ENCODE measurements around the gene DOCK3. TPM values are rescaled to one million over a fixed set of nuclear protein-coding genes. Genes with fewer than 3 reads are reported as not detected.

DOCK3 gene
- total and polyA plus RNA-seq, 10 of the 15 experiments (the other 5 are each of a cell fraction or from before 2014, with no cell fraction given), result 0.02 to 0.52 (median 0.04) TPM; not detected in 5

DNA sequence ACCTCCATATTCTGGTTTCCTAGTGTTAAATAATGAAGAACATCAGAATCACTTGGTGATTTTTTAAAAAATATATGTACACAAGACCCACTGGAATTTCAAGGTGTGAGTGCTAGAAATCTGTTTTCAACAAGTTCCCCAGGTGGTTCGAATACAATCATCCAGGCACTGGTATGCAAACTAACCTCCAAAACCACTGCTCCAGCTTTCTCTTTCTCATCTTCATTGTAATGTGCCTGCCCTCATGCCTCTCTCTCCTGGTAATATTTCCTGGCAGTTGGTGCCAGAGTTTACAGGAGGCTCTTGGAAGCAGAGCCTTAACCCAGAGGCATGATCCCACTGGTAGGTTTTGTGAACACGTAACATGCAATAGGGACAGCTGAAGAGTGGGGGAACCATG lies 547.2 kb downstream of the DOCK3 start:
- H3K4me2 ChIP-seq (ENCODE audit: control insufficient read depth, insufficient read depth), result no peak overlapping the region
- intact Hi-C loops (cut with micrococcal nuclease; ENCODE audit: unreplicated experiment) (no loop called here), in situ Hi-C loops (cut with MboI) (no loop called here)
- H4K20me1 ChIP-seq (ENCODE audit: control insufficient read depth, insufficient read depth), result no peaks in the 10 kb centered on the region
- no peaks in the 10 kb centered on the region for H3K79me2 ChIP-seq (ENCODE audit: control insufficient read depth, insufficient read depth, low read length)
- no TSS peak for BruUV-seq (replicated peaks)
- no peak overlapping the region for H3K27ac ChIP-seq (ENCODE audit: control insufficient read depth, insufficient read depth)
- peaks cover 0 to 2% of the 10 kb centered on the region in 2 experiments; a peak in 1 of 4 replicates for H3K27me3 ChIP-seq (replicated peaks in 1 of 2; ENCODE audit: control insufficient read depth in 2 of 2, insufficient read depth in 2 of 2, low read length in 1 of 2)
- no peaks in the 10 kb centered on the region for H3K9me3 ChIP-seq (replicated peaks; ENCODE audit: control insufficient read depth, insufficient read depth, low read length)
- ChIA-PET RAD21 (ENCODE audit: unreplicated experiment) (no interaction called here), SMC1A (ENCODE audit: uncharacterized antibody, unreplicated experiment) (no interaction called here), CTCF (no interaction called here), POLR2A (interaction anchor here (0.5 kb wide), 1 partner anchor 273 kb away, joined by 3 read pairs; no protein-coding TSS in a partner anchor)
- H2AFZ ChIP-seq (ENCODE audit: control insufficient read depth, low read depth, low read length), result no peak overlapping the region
- H3K9ac ChIP-seq (ENCODE audit: control insufficient read depth, insufficient read depth, low read length), result no peak overlapping the region
- TF ChIP-seq NR2F1 (conservative IDR thresholded peaks at IDR 0.05), result no peak
- no peak for TF ChIP-seq RUNX3 (IDR thresholded peaks at IDR 0.05; ENCODE audit: low read length)
- no peak for TF ChIP-seq SREBF2 (IDR thresholded peaks at IDR 0.05; ENCODE audit: low read length)
- no peak for TF ChIP-seq JUND (IDR thresholded peaks at IDR 0.05; ENCODE audit: low read depth, low read length)
- TF ChIP-seq IRF3 (IDR thresholded peaks at IDR 0.05), result no peak
- TF ChIP-seq CHD1 (IDR thresholded peaks at IDR 0.05; ENCODE audit: low read depth, low read length), result no peak
- TF ChIP-seq E2F8 (IDR thresholded peaks at IDR 0.05; ENCODE audit: low read depth, partially characterized antibody), result no peak
- H3K4me3 ChIP-seq, result no peak overlapping the region
- ATAC-seq (no peak), DNase-seq (ENCODE audit: low read depth, low spot score) (no peak), FAIRE-seq (no peak)
- H3K4me1 ChIP-seq (ENCODE audit: control insufficient read depth, insufficient read depth, low read length), result no peaks in the 10 kb centered on the region
- no peaks in the 10 kb centered on the region for H3K36me3 ChIP-seq (ENCODE audit: control insufficient read depth in 2 of 2, insufficient read depth in 2 of 2, low read length in 1 of 2)
- WGBS (ENCODE audit: insufficient coverage, insufficient replicate concordance, low lambda C conversion rate, missing lambda C conversion rate), result 21% methylated on average over 2 of the region's 2 CpGs
